ENCODE data around the gene ZNF770.
"Not testable (repeated sequence)": the region's sequence is repeated elsewhere in the genome, so short reads cannot be mapped to it uniquely, and the experiment has no call there.

ZNF770 gene

DNA sequence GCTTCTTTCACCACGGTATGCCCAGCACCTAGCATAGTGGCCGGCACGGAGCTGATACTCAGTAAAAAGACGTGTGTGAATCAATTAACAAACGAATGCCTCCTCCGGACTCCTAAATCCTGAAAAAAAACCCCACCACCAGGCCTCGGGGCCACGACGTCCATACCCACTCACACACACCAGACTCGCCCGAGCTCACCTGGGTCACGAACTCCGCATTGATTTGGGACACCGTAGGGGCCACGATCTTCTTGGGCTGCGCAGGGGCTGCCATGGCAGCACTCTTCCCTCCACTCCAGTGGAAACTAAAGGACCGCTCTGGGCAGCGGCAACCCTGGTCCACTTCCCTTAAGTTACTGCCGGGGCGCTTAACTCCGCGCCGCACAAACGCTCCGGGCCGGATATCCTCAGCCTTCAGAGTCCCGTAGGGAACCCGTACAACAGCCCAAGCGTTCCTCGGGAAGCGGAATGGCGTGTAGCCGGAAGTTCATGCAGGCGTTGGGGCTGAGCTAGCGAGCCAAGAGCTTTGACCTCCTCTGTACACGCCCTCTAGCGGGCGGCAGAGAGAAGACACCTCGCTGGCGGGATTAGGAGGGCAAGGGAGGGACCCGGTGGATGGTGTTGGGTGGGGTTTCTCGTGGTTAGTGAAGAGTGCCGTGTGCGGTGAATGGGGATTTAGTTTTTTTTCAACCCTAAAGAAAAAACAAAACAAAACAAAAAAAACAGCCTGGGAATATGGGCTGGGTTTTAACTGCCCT is 18.6 kb downstream of the ZNF770 start, which contains the start of gene AQR:
Gene AQR, minus strand, starts transcription at position 403 of the 758 bp plus-strand sequence. Its CDS starts 129 bp downstream, at position 274.
- H3K9me3 ChIP-seq (ENCODE audit: control insufficient read depth, low read length): no peaks in the 10 kb centered on the region
- H3K4me3 ChIP-seq (ENCODE audit: low read length): peak within 1 kb of the TSS; percentile 96
- peaks cover 4% of the 10 kb centered on the region for H3K4me1 ChIP-seq (ENCODE audit: control insufficient read depth, insufficient read depth, low read length)

DNA sequence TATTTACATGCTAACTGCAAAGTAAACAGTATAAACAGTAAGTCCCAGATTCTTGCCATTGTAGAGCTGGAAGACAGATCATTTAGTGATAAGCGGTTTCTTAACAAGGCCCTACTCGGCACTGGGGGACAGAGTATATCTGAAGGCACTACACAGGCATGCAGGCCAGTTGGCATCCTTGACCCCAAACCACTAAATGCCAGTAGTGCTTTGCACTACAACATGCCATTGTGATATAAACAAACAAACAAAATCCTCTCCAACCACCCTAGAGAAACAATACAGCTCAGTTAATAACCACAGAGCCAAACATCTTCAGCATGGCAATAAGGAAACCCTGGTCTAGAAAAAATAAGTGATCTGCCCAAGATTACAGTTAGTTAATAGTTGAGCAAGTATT is 23.8 kb downstream of the ZNF770 start:
- Histone ChIP-seq H3K36me3 (ENCODE audit: control insufficient read depth, insufficient read depth, low read length) (no peaks in the 10 kb centered on the region), H3K9ac (ENCODE audit: low read length) (no peak overlapping the region), H3K4me3 (ENCODE audit: low read length) (no peak overlapping the region), H3K9me3 (ENCODE audit: control insufficient read depth, low read length) (no peaks in the 10 kb centered on the region), H3K4me1 (ENCODE audit: control insufficient read depth, insufficient read depth, low read length) (peaks cover 4% of the 10 kb centered on the region), H3K27me3 (ENCODE audit: control insufficient read depth, insufficient read depth, low read length) (no peaks in the 10 kb centered on the region)

More for the DNA sequence above, 18.6 kb downstream of the ZNF770 start, which contains the start of gene AQR:
- Histone ChIP-seq H3K27me3 (ENCODE audit: control insufficient read depth, insufficient read depth, low read length) (no peaks in the 10 kb centered on the region), H3K9ac (ENCODE audit: low read length) (peak within 1 kb of the TSS; percentile 95), H3K36me3 (ENCODE audit: control insufficient read depth, insufficient read depth, low read length) (no peaks in the 10 kb centered on the region)

DNA sequence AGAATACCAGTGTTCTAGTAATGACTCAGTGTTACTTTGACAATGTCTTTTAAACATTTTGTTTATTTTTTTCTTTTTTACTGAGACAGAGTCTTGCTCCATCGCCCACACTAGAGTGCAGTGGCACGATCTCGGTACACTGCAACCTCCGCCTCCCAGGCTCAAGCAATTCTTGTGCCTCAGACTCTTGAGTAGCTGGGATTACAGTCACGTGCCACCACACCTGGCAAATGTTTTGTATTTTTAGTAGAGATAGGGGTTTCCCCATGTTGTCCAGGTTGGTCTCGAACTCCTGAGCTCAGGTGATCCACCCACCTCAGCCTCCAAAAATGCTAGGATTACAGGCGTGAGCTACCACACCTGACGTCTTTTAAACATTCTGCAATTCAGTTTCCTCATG is 34.2 kb downstream of the ZNF770 start:
- H3K9me3 ChIP-seq (ENCODE audit: control insufficient read depth, low read length): no peaks in the 10 kb centered on the region
- no peak overlapping the region for H3K4me3 ChIP-seq (ENCODE audit: low read length)
- H3K36me3 ChIP-seq (ENCODE audit: control insufficient read depth, insufficient read depth, low read length): no peaks in the 10 kb centered on the region
- H3K9ac ChIP-seq (ENCODE audit: low read length): no peak overlapping the region
- H3K27me3 ChIP-seq (ENCODE audit: control insufficient read depth, insufficient read depth, low read length): no peaks in the 10 kb centered on the region
- no peaks in the 10 kb centered on the region for H3K4me1 ChIP-seq (ENCODE audit: control insufficient read depth, insufficient read depth, low read length)

DNA sequence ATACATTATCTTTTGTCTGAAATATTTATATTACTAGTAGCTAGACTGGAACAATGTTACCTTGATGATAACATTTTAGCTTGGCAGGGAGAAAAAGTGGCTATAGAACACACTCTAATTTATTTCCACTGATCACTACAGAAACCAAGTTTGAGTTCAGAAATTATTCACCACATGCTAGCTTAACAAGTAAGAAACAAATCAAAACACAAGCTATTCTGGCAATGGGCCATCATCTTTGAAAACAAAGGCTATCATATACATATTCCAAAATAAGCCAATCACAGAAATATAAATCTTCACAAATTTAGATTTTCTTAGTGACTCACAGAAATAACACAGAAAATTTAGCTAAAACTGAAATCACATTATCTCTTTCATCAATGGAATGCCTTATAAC is 35.6 kb downstream of the ZNF770 start:
- Histone ChIP-seq H3K27me3 (ENCODE audit: control insufficient read depth, insufficient read depth, low read length) (no peaks in the 10 kb centered on the region), H3K9me3 (ENCODE audit: control insufficient read depth, low read length) (no peaks in the 10 kb centered on the region), H3K9ac (ENCODE audit: low read length) (no peak overlapping the region), H3K4me1 (ENCODE audit: control insufficient read depth, insufficient read depth, low read length) (no peaks in the 10 kb centered on the region), H3K4me3 (ENCODE audit: low read length) (no peak overlapping the region), H3K36me3 (ENCODE audit: control insufficient read depth, insufficient read depth, low read length) (no peaks in the 10 kb centered on the region)

DNA sequence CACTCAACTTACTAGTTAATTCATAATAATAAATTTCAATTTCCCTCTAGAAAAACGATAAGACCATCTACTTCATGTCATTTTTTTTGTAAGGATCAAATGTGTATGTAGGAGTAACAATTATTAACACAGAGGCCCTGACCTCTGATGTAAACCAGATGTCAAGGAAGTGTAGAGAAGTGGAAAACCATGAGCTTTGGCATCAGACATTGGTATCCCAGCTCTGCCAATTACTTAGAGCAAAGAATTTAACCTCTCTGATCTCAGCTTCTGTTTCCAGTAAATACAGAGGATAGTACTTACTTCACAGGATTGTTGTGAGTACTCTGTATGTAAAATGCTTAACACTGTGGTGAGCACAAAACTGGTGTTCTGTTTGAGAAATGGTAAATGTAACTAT is 36.1 kb downstream of the ZNF770 start:
- H3K36me3 ChIP-seq (ENCODE audit: control insufficient read depth, insufficient read depth, low read length): no peaks in the 10 kb centered on the region

DNA sequence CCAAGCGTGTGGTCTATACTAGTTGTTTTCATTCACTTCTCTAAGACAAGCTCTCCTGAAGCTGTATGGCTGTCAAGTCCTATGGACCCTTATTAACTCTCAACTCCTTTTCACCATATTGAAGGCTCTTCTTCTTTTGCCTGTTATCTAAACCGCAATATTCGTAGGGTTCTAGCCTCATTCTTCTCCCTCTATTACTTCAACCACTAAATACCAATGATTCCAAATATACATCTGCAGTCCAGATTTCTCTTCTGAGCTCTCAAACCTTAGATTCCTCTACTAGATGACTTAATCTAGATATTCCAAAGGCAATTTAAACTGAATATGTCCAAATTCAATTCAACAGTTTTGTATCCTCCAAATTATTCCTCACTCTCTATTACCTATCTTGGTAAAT is 43.2 kb downstream of the ZNF770 start:
- no peak overlapping the region for H3K4me3 ChIP-seq (ENCODE audit: low read length)
- no peaks in the 10 kb centered on the region for H3K4me1 ChIP-seq (ENCODE audit: control insufficient read depth, insufficient read depth, low read length)
- no peaks in the 10 kb centered on the region for H3K27me3 ChIP-seq (ENCODE audit: control insufficient read depth, insufficient read depth, low read length)
- H3K9ac ChIP-seq (ENCODE audit: low read length): no peak overlapping the region
- H3K36me3 ChIP-seq (ENCODE audit: control insufficient read depth, insufficient read depth, low read length): no peaks in the 10 kb centered on the region
- H3K9me3 ChIP-seq (ENCODE audit: control insufficient read depth, low read length): no peaks in the 10 kb centered on the region

More for the DNA sequence above, 36.1 kb downstream of the ZNF770 start:
- Histone ChIP-seq H3K27me3 (ENCODE audit: control insufficient read depth, insufficient read depth, low read length) (no peaks in the 10 kb centered on the region), H3K4me1 (ENCODE audit: control insufficient read depth, insufficient read depth, low read length) (no peaks in the 10 kb centered on the region), H3K9ac (ENCODE audit: low read length) (no peak overlapping the region), H3K9me3 (ENCODE audit: control insufficient read depth, low read length) (no peaks in the 10 kb centered on the region), H3K4me3 (ENCODE audit: low read length) (no peak overlapping the region)

DNA sequence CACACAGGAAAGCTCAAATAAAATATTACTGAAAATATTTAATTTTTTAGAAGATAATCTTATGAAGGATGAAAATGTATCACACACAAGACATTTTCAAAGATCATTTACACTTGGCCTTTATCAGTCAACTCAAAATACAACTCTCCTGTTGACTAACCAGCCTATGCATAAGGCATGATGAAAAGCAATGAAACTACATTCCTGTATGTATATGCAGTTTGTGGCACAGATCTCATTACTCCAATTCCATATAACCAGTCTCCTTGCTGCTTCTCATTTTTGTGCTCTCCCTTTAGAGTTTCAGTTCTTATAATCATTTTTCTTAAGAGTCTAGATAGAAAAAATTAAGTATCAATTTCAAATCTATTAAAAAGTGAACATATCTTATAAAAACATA is 44.4 kb downstream of the ZNF770 start:
- Histone ChIP-seq H3K4me1 (ENCODE audit: control insufficient read depth, insufficient read depth, low read length) (no peaks in the 10 kb centered on the region), H3K36me3 (ENCODE audit: control insufficient read depth, insufficient read depth, low read length) (no peaks in the 10 kb centered on the region), H3K4me3 (ENCODE audit: low read length) (no peak overlapping the region), H3K9me3 (ENCODE audit: control insufficient read depth, low read length) (no peaks in the 10 kb centered on the region), H3K27me3 (ENCODE audit: control insufficient read depth, insufficient read depth, low read length) (no peaks in the 10 kb centered on the region), H3K9ac (ENCODE audit: low read length) (no peak overlapping the region)

DNA sequence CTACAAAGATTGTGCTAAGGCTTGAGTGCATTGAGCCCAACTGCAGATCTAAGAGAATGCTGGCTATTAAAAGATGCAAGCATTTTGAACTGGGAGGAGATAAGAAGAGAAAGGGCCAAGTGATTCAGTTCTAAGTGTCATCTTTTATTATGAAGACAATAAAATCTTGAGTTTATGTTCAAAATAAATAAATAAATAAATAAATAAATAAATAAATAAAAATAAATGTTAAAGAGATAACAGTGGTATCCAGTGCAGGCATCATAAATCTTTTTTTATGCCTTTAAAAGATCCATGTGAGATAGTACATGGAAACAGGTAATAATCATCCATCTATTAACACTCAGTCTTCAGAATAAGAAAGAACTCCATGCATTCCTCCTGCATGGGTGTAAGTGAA is 44.8 kb downstream of the ZNF770 start:
- not testable (repeated sequence) for H3K36me3 ChIP-seq (ENCODE audit: control insufficient read depth, insufficient read depth, low read length)

DNA sequence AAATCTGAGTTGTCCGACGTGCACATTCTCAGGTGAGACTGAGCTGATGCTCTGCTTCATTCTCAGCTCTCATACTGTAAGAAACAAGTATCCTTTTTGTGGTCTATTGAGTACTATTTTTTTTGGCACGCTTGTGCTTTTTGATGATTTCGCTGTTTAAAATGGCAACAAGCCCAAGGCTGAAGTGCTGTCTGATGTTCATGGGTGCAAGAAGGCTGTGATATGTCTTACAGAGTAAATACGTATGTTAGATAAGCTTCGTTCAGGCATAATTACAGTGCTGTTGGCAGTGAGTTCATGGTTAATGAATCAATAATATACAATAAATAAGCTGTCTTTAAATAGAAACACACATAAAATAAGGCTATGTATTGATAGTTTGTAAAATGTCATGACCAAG is 45.7 kb downstream of the ZNF770 start:
- Histone ChIP-seq H3K9ac (ENCODE audit: low read length) (no peak overlapping the region), H3K4me3 (ENCODE audit: low read length) (no peak overlapping the region), H3K9me3 (ENCODE audit: control insufficient read depth, low read length) (no peaks in the 10 kb centered on the region), H3K36me3 (ENCODE audit: control insufficient read depth, insufficient read depth, low read length) (no peaks in the 10 kb centered on the region), H3K4me1 (ENCODE audit: control insufficient read depth, insufficient read depth, low read length) (no peaks in the 10 kb centered on the region), H3K27me3 (ENCODE audit: control insufficient read depth, insufficient read depth, low read length) (no peaks in the 10 kb centered on the region)

More for the DNA sequence above, 44.8 kb downstream of the ZNF770 start:
- not testable (repeated sequence) for H3K9ac ChIP-seq (ENCODE audit: low read length); H3K4me3 ChIP-seq (ENCODE audit: low read length); H3K27me3 ChIP-seq (ENCODE audit: control insufficient read depth, insufficient read depth, low read length); H3K9me3 ChIP-seq (ENCODE audit: control insufficient read depth, low read length); H3K4me1 ChIP-seq (ENCODE audit: control insufficient read depth, insufficient read depth, low read length)

DNA sequence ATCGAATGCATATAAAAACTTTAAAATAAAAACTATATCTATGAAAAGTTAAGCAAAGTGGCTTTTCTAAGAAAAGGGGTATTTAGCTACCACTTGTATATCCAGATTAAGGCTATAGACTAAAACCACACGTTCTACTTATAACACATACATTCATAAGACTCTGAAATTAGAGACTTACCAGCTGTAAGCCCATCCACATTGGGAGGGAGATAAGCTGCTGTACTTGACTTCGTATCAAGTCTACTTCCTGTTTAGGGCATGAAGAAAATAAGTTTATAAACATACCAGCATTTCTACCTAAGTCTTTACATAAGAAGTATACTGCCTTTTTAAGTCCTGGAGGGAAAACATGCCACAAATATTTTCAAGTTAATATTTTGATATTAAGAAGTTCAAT is 46.3 kb downstream of the ZNF770 start:
- H3K27me3 ChIP-seq (ENCODE audit: control insufficient read depth, insufficient read depth, low read length): no peaks in the 10 kb centered on the region
- H3K36me3 ChIP-seq (ENCODE audit: control insufficient read depth, insufficient read depth, low read length): no peaks in the 10 kb centered on the region
- no peak overlapping the region for H3K4me3 ChIP-seq (ENCODE audit: low read length)
- no peaks in the 10 kb centered on the region for H3K4me1 ChIP-seq (ENCODE audit: control insufficient read depth, insufficient read depth, low read length)
- no peaks in the 10 kb centered on the region for H3K9me3 ChIP-seq (ENCODE audit: control insufficient read depth, low read length)
- no peak overlapping the region for H3K9ac ChIP-seq (ENCODE audit: low read length)

DNA sequence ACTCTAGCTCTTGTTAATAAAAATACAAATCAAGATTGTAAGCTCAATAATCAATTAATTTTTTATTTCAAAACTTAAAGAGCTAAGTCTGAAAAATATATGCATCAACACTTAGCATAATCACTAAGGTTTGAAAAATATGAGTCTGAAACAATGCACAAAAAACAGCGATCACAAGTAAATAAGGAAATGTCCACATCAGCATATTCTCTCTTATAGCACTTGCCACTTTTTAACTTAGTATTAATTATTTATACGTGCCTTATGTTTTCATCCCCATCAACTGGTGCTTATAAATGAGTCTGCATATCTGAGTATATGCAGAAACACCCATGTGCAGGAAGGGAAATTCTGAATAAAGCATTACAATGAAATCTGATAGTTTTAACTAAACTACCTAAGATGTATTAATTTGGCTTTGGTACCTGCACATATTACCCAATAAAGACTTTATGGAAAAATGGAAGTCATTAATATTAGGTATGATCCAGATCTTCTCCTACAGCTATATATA is 46.8 kb downstream of the ZNF770 start:
- H3K36me3 ChIP-seq (ENCODE audit: control insufficient read depth, insufficient read depth, low read length): no peaks in the 10 kb centered on the region

DNA sequence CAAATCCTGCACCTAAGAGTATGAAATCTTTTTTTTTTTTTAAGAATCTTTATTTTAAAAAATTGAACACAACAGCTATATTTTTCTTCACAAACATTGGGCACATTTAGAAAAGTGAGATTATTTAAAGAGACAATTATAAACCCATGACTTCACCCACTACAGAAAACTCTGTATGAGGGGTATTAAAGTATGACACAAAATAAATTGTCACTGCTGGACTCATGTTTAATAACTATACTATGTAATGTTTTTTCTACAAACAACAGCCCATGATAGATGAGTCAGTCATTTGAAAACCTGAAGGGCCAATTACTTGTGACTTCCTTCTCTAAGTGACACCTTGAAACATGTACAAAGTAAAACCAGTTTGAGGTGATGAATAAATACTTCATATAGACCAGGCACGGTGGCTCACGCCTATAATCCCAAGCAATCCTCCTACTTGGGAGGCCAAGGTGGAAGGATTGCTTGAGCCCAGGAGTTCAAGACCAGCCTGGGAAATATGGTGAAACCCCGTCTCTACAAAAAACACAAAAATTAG is 54.6 kb downstream of the ZNF770 start:
- H3K9ac ChIP-seq (ENCODE audit: low read length): no peak overlapping the region
- no peaks in the 10 kb centered on the region for H3K9me3 ChIP-seq (ENCODE audit: control insufficient read depth, low read length)
- no peaks in the 10 kb centered on the region for H3K27me3 ChIP-seq (ENCODE audit: control insufficient read depth, insufficient read depth, low read length)
- H3K4me3 ChIP-seq (ENCODE audit: low read length): no peak overlapping the region
- H3K4me1 ChIP-seq (ENCODE audit: control insufficient read depth, insufficient read depth, low read length): no peaks in the 10 kb centered on the region
- peaks cover 6% of the 10 kb centered on the region for H3K36me3 ChIP-seq (ENCODE audit: control insufficient read depth, insufficient read depth, low read length)

More for the DNA sequence above, 46.8 kb downstream of the ZNF770 start:
- Histone ChIP-seq H3K9me3 (ENCODE audit: control insufficient read depth, low read length) (no peaks in the 10 kb centered on the region), H3K9ac (ENCODE audit: low read length) (no peak overlapping the region), H3K4me1 (ENCODE audit: control insufficient read depth, insufficient read depth, low read length) (no peaks in the 10 kb centered on the region), H3K27me3 (ENCODE audit: control insufficient read depth, insufficient read depth, low read length) (no peaks in the 10 kb centered on the region), H3K4me3 (ENCODE audit: low read length) (no peak overlapping the region)
